HG03060 (cell line): Measurements from ENCODE around the gene GXYLT1.
"Not testable (repeated sequence)": the region's sequence is repeated elsewhere in the genome, so short reads cannot be mapped to it uniquely, and the experiment has no call there.

Experiments used
- ATAC-seq: cut with Tn5 transposase; IDR thresholded peaks from one replicate; pipeline ENCODE4 v1.9.1; 2021; ENCODE audit warnings: low read depth, moderate number of reproducible peaks; ENCODE audit not compliant: unreplicated experiment

The GXYLT1 gene

GRCh38 chr12:42144408-42145196, at the start of gene GXYLT1:
Gene GXYLT1, minus strand, starts transcription at chr12:42144874. Its CDS starts 228 bp downstream, at chr12:42144646.
- ATAC-seq: peak; percentile 80

- ATAC-seq: no peak
These were observed 48.0 kb upstream of the GXYLT1 start for GRCh38 chr12:42192686-42193085.

GRCh38 chr12:42192258-42192657, 47.6 kb upstream of the GXYLT1 start:
- ATAC-seq: no peak

- no peak for ATAC-seq
These were observed 45.7 kb upstream of the GXYLT1 start for GRCh38 chr12:42190376-42190775.

GRCh38 chr12:42188275-42188674, 43.6 kb upstream of the GXYLT1 start:
- ATAC-seq: not testable (repeated sequence)

- ATAC-seq: no peak
These were observed 43.1 kb upstream of the GXYLT1 start for GRCh38 chr12:42187799-42188198.

- ATAC-seq: no peak
These were observed 42.1 kb upstream of the GXYLT1 start for GRCh38 chr12:42186793-42187192.

- ATAC-seq: no peak
These were observed 37.7 kb upstream of the GXYLT1 start for GRCh38 chr12:42182394-42182793.

GRCh38 chr12:42180990-42181596, 36.4 kb upstream of the GXYLT1 start:
- ATAC-seq: no peak

GRCh38 chr12:42178101-42178500, 33.4 kb upstream of the GXYLT1 start:
- no peak for ATAC-seq

- no peak for ATAC-seq
These were observed 30.3 kb upstream of the GXYLT1 start for GRCh38 chr12:42174978-42175377.

- no peak for ATAC-seq
These were observed 29.4 kb upstream of the GXYLT1 start for GRCh38 chr12:42173961-42174521.

GRCh38 chr12:42172441-42173210, 28.0 kb upstream of the GXYLT1 start:
- ATAC-seq: no peak

GRCh38 chr12:42167711-42168110, 23.0 kb upstream of the GXYLT1 start:
- ATAC-seq: no peak

- no peak for ATAC-seq
These were observed 21.8 kb upstream of the GXYLT1 start for GRCh38 chr12:42166501-42166900.

GRCh38 chr12:42163913-42164312, 19.2 kb upstream of the GXYLT1 start:
- ATAC-seq: no peak

- no peak for ATAC-seq
These were observed 18.3 kb upstream of the GXYLT1 start for GRCh38 chr12:42162965-42163364.

GRCh38 chr12:42162193-42162592, 17.5 kb upstream of the GXYLT1 start:
- ATAC-seq: no peak

GRCh38 chr12:42161529-42161928, 16.9 kb upstream of the GXYLT1 start:
- ATAC-seq: no peak

- no peak for ATAC-seq
These were observed 11.6 kb upstream of the GXYLT1 start for GRCh38 chr12:42156232-42156631.
